ENCODE results near the gene S100A12. TPM values are rescaled to one million over a fixed set of nuclear protein-coding genes. Genes with fewer than 3 reads are reported as not detected.

The S100A12 gene
- total RNA-seq, 1 donor from 2014 or later, result 63.8 TPM

DNA sequence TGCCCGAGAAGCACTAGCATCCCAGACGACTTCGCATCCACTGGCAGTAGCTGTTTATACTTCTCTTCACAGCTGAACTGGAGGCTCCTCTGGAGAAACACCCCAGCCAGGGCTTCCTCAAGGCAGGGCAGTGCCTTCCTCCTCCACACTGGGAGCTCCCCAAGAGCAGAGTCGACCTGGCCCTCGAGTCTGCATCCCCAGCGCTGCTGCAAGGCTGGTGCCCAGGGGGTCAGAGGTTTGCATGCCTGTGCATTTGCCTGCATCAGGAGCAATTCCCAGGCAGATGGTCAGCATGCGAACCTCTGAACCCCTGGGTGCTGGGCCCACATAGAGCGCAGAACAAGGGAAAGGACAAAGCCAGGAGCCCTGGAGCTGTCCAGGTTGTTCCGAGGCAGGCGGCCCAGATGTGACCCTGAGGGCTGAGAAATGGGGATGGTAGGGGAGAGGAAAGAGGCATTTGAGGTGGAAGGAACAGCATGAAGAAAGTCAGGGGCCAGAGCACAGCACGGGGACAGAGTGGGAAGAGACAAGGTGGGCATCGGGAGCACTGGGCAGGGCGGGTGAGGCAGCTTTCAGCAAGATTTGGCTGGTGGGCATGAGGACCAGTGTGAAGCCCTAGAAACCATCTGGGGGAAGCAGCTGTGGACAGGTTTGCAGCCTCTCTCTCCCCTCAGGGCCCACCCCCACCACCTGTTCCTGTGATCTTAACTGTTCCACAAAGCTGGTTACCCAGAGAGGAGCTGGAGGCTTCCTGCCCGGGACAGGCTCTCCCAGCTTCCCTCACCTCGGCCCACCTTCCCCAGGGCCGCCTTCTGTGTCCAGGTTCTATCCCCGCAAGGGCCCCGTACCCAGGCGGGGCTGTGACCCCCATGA, 21.9 kb upstream of the S100A12 start:
- DNase-seq, result no peak

DNA sequence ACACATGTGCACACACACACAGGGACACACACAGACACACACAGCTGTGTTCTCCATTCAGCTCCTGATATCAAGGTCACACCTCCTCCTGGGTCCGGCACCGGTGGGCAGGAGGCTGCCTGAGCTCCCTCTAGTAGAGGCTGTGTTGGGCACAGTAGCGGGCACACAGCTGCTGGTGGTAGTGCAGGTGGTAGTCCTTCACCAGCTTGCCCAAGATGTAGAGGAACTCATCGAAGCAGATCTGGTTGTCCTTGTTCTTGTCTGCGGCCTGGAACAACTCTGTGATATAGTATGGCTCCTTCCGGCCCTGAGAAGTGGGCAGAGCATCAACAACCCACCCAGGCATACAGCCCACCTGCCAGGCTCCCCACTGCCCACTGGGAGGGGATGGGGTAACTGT, 21.0 kb upstream of the S100A12 start:
- no peak for DNase-seq

DNA sequence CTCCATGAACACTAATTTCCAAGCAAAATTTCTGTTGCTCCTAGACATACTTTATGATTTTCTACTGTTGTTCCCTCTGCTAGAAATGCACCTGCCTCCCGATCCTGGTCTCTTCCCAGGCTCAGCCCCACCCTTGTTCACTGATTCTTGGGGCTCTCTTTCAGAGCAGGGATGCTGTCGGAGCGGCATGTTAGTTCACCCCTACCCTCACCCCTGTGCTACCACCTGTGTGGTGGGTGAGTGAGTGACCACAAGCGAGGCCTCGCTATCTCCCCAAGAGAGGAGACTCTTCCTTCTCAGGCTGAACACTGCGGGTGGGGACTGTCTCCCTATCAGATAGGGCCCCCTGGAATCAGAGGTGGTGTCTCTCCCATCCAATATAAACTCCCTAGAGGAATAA, 20.4 kb upstream of the S100A12 start:
- DNase-seq, result no peak

DNA sequence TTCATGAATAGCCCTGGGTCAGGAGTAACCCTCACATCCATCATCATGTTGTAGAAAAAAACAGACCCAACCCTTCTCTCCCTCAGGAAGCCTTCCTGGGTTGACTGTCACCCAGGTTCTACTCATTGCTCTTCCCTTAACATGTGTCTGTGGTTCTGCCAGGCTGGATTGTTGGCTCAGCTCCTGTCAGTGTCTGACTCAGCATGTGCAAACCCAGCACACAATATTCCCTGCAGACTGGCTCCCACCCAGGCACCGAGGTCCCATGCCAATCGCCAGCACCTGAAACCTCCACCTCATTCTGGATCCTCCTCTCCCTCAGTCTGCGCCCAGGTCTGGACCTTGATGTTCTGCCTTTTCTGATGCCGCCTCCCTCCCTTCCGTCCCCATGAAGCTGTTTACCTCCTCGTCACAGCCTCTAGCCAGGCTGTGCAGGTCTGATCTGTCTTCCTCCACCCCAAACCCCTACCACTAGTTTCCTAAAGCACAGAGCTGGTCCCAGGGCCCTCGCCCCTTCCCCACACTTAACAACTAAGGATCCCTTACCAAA, 19.8 kb upstream of the S100A12 start:
- no peak for DNase-seq

DNA sequence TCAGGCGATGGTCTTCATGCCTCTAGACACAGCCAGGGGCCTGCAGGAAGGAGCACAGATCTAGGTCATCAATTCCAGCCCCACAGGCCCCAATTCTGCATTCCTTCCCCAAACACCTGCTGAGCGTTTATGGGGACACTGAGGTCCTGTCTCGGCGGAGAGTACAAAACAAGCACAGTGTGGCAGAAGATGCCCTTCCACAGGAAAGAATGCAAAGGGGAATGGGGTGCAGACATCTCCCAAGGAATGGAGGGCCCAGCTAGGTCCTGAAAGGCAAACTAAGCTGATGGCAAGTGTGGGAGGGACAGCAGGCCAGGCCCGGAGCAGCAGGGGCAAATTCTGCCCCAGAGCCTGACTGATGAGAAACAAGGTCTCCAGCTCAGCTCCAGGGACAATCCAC, 19.0 kb upstream of the S100A12 start:
- DNase-seq, result no peak

DNA sequence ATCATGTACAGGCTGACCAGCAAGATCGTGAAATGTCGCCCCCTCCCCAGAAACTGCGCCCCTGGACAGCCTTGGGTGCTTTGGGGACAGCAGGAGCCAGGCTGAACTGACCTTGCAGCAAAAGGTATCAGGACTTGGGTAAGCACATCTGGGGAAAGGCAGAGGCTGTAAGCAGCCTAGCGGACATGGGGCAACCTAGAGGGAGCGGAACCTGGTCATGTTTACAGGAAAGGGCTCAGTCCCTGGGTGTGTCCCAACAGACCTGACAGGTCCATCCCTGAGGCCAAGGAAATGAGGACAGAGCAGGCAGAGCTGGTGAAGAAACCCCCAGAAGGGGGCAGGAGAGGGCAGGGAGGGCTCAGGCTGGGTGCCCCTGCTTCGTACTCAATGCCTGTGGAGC, 18.5 kb upstream of the S100A12 start:
- no peak for DNase-seq

DNA sequence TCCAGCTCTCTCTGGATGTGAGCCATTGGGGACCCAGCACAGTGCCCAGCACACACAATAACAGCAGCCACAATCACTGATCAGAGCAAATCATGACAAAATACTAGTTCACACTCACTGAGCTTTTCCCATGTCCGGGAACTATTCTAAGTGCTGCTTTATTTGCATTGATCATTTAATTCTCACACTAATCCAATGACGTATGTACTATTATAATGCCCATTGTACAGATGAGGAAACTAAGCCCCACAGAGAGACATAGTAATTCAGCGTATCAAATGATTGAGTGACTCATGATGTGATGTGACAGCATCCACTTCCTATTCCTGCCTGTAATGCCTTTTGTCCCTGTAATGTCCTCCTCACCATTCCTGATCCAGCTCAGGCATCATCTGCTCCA, 17.4 kb upstream of the S100A12 start:
- no peak for DNase-seq

DNA sequence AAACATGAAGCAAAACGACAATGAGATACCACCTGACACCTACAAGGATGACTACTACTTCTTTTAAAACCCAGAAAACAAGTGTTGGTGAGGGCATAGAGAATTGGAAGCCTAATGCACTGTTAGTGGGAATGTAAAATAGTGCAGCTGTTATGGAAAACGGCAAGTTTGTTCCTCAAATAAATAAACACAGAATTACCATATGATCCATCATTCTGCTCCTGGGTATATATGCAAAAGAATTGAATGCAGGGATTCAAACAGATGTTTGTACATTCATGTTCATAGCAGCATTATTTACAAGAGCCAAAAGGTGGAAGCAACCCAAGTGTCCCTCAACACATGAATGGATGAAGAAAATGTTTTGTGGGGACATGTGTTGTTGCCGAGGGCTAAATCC, 16.8 kb upstream of the S100A12 start:
- DNase-seq, result no peak

DNA sequence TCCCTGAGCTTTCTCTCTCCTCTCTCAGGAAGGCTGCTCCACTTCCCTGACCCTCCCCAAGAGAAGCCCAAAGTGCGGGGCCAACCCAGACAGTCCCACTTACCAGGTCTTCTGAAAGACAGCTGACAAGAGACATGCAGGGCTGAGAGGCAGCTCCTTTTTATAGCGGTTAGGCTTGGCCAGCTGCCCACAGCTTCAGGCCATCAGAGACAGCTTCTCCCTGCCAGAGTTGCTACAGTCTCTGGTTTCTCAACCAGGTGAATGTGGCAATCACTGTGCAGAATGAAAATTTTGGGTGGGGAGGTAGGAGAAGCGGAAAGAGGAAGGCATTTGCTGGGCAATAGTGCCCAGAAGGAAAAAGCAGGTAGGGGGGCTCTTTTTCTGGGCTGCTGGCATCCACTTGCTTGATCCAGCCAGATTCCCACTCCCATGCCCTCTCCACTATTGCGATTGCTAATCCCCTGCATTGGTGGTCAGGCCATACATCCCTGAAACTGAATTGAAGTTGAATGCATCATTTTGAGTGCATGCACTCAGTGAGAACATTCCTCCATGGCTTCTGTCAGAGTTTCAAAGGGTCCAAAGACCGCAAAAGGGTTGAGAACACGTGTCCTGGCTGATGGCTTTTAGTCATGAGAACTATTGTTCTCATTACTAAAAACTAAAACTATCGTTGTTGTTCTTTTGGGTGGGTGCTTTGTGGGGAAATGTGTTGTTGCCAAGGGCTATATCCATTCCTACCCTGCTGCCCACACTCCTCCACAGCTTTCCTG, 15.7 kb upstream of the S100A12 start, which contains the start of gene S100A8:
Gene S100A8, minus strand, starts transcription at position 136 of the 773 bp plus-strand sequence. CDS start 538 bp downstream, outside the sequence.
- DNase-seq, result no peak

DNA sequence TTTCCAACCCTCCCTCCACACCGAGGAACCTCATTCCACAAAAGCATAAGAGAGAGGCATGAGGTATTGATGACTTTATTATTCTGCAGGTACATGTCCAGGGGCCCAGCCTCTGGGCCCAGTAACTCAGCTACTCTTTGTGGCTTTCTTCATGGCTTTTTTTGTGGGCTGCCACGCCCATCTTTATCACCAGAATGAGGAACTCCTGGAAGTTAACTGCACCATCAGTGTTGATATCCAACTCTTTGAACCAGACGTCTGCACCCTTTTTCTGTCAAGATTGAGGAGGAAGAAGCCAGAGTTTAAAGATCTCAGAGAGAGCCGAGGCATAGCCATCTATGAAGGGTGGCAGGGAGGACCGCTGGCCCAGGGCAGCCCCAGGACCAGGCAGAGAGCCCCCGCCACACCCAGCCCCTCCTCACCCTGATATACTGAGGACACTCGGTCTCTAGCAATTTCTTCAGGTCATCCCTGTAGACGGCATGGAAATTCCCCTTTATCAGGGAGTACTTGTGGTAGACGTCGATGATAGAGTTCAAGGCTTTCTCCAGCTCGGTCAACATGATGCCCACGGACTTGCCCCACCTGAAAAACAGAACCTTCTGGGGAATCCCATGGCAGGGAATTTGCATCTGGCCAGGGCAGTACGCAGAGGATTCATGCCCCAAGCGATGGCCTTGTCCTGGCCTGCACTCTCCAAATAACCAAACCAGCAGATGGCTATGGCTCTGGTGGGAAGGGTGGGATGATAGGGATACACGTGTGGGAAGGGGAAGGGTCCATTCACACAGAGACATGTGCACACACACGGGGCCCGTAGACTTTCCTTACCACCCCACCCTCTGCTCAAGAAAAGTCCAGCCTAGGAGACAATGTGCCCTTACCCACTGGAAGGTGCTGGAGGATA, 14.8 kb upstream of the S100A12 start:
- no peak for DNase-seq

DNA sequence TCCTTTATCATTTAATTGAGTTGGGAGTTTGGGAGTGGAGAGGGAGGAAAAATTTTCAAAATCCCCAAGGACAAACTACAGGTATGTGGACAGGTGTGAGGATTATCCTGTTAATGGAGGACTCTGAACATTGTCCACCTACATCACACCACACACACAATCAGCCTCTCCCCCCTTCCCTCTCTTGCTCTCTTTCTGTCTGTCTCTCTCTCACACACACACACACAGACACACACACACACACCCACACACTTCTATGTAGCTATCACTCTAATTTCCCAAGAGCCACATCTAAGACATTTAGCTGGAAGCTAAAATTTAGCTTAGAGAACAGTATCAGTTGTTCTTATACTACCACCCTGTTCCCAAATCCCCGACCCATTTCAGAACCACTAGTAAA, 14.0 kb upstream of the S100A12 start:
- no peak for DNase-seq

DNA sequence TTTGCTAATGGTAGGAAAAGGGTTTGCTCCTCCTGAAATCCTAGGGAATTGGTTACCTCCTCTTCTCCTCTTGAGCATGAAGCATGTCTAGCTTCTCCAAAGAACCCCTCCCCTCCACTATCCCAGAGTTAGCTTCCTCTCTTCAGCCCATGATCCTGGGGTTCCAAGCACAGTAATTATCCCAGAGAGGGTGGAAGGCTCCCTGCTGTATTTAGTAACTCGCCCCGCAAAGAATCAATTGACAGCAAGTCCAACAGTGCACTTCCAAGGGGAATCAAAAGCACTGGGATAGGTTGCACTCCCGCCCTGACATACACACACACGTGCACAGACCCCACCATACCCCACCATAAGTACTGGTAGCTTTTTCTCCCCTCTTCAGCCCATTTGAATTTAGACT, 12.4 kb upstream of the S100A12 start:
- no peak for DNase-seq

DNA sequence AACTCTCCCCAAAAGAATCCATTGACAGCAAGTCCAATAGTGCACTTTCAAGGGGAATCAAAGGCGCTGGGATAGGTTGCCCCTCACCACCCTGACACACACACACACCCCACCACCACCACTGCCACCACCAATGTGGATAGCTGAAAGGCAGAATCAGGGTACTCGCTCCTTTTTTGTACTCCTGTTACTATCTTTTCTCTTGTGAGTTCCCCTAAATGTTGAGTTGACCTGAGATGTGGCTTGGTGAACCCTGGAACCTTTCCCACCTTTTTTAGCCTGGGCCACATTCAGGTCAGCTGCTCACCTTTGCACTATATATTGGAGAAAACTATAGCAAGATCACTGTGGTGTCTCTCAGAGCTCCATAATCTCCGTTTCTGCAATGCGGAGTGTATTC, 11.6 kb upstream of the S100A12 start:
- DNase-seq, result no peak

DNA sequence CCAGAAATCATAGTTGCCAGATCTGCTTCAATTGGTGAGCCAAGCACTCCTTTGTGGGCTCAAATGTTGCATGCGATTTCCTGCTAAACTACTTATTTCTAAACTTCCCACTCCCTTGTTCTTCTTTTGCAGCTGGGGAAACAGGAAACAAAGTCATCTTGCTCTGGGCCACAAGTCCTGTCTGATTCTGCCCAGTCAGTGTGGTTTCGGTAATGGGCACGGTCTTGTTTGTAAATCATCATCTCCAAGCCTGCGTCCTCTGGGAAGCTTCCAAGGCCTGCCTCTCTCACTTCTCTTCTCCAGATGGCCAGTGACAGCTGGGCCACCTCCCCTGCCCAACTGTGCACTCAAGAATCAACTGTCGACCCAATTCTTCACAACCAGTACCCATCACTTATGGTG, 11.1 kb upstream of the S100A12 start:
- no peak for DNase-seq

DNA sequence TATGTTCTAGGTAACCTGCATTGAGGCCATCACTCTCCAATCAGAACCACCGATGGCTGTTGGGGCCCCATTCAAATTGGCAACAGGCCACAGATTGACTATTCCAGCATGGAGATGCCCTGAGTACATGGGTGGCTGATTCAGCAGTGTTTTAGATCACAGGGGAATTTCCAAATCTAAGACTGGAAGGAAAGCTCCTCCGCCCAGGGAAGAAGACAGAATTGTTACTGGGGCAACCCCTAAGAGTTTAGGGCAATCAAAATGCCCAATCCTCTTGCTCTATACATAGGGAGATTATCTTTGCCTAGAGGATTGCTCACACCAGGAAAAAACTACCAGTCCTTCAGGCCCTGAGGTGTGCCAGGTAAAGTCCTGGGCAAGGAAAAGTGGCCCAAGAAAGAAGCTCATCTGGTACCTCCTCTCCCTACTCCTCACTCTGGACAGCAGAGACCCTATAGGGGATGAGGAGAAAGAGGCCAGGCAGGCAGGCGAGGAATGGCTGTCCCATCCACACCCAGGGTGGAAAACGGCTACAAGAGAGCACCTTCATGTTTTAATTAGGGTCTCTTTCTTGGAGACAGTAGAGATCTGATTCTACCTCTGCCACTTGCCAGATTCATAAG, 9.6 kb upstream of the S100A12 start:
- no peak for DNase-seq

DNA sequence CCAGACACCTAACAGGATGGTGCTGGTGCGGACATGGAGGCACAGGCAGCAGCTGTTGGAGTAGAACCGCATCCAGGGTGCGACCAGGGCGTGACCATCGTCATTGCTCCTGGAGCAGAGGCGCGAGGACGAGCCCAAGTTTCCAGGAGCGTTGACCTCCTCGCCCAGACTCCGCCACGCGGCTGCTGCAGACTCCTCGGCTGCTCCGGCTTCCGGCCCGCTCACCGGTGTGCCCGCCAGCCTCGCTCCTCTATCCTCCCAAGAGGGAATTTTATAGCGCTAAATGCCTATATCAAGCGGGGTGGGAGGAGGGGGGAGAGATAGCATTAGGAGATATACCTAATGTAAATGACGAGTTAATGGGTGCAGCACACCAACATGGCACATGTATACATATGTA, 5.3 kb upstream of the S100A12 start:
- DNase-seq, result no peak

DNA sequence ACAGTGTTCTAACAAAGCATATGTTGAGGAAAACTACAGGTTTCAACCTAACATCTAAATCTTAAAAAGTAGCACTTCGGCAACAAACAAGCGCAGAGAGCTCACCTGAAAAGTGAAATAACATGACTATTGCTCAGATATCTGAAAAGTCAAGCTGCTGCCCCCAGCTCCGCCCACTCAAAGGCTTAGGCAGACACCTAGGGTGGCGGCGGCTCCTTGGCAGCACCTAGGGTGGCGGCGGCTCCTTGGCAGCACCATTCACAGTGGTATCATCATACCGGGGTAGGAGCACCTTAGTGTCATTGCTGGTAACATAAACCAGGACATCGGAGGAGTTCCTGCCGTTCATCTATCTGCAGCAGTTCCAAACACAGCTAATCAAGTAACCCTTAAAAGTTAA, 4.2 kb upstream of the S100A12 start:
- no peak for DNase-seq

DNA sequence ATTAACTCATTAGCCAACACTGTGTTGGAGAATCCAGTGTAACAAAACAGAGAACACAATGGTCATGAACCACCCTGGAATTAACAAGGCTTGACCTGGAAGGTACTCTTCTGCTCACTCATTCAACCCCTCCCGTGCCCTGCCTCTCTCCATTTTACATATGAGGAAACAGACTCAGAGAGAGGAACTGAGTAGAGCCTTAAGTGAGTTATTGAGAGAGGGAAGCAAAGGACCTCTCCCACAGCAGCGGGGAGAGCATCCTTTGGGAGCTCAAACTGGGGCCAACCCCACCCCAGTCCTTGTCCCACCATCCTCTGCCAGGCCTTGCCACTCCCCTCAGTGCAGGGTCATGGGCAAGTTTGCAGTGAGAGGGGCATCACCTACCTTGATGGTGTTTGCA, 1.4 kb downstream of the S100A12 start:
- no peak for DNase-seq

DNA sequence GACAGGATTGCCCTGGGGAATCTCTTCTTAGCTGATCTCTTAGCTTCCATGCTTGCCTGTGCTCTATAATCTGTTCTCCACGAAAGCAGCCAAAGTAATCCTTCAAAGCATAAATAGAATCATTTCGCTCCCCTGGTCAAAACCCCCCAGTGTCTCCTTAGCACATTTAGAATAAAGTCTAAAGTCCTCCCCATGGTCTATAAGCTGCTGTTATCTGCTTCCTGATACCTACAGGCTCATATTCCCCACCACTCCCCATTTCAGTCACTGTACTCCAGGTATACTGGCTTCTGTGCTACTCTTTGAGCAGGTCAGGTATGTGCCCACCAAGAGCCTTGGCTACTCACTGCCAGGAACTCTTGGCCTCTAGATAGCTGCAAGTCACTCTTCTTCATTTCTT, 2.9 kb downstream of the S100A12 start:
- no peak for DNase-seq

DNA sequence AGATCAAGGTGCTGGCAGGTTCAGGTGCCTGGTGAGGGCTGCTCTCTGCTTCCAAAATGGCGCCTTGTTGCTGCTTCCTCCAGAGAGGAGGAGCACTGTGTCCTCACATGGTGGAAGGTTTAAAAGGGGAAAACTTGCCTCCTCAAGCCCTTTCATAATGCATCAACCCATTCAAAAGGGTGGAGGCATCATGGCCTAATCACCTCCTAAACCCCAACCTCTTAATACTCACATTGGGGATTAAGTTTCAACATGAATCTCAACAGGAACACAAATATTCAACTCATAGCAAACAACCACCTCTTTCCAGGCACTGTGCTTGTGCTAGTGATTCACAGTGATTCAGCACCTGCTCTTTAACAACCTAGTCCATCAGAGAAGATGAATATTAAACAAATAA, 4.2 kb downstream of the S100A12 start:
- DNase-seq, result no peak

DNA sequence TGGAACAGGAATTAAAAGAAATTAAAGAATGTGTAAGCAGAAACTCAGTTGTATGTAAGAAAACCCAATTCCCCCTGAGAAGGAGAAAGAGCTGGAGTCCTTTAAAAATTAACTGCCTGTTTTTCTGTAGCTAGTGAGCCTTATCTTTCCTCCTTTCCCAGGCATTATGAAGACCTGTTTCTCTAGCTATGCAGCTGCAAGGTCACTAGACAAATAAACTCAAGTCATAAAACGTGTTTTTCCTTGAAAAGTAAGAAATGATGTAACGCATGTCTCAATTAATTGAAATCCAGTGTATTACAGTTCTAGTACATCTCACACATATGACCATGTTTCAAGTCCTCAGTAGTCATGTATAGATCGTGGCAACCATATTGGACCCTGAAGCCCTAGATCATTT, 5.3 kb downstream of the S100A12 start:
- DNase-seq, result no peak

DNA sequence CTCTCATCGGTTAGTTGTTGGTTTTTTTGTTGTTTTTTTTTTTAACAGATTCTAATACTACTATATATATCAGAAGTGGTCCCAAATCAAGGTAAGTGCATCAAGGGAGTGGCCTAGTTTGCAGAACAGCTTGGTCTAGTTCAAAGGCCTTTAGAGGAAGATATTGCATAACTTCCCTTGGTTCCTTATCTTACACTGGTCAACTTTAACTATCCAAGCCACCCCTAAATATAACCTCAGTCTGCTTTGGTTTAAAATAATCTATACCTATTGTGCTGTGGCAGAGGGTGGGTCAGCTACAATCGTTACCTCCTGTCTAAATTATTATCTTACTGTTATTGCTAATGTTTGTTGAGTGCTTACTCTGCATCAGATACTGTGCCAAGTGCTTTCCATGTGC, 6.9 kb downstream of the S100A12 start:
- DNase-seq, result no peak

All from skin of body (tissue), 2 donors.